Neutrophil (primary cell): ENCODE data around the gene HLA-C.

ENCODE experiments used
- H3K27ac ChIP-seq: fragments of 200-600 bp; sonication (generic); 2 replicates; pipeline ENCODE4 v1.5.1; 2016; ENCODE audit warnings: mild to moderate bottlenecking, moderate library complexity
- H3K27me3 ChIP-seq: fragments of 200-600 bp; sonication (generic); 2 replicates; pipeline ENCODE4 v1.6.0; 2016; ENCODE audit warnings: mild to moderate bottlenecking
- H3K36me3 ChIP-seq: fragments of 200-600 bp; sonication (generic); 2 replicates; pipeline ENCODE4 v1.5.1; 2017
- H3K4me1 ChIP-seq, 2 experiments: fragments of 200-600 bp in 1 of 2; sonication (generic) in 1 of 2; 1 replicate in 1 of 2; 2 replicates in 1 of 2; pipeline versions ENCODE4 v1.5.1 to v1.6.1; 2013 to 2016; ENCODE audit warnings: low read depth in 1 of 2, low read length in 1 of 2, mild to moderate bottlenecking in 1 of 2, moderate library complexity in 1 of 2; ENCODE audit not compliant: control insufficient read depth in 1 of 2, insufficient read depth in 1 of 2
- H3K4me3 ChIP-seq, 2 experiments: fragments of 200-600 bp in 1 of 2; sonication (generic) in 1 of 2; 1 replicate in 1 of 2; 2 replicates in 1 of 2; pipeline ENCODE4 v1.5.1; 2013 to 2016; ENCODE audit warnings: low read depth in 1 of 2, low read length in 1 of 2, mild to moderate bottlenecking in 1 of 2, moderate library complexity in 1 of 2
- H3K9me3 ChIP-seq: fragments of 200-600 bp; sonication (generic); 2 replicates; pipeline ENCODE4 v1.5.1; 2016
- TF ChIP-seq, protein P1 (sequence below): fragments of 200-600 bp; sonication (generic); IDR thresholded peaks from 2 replicates; pipeline ENCODE4 v1.5.1; 2016; ENCODE audit warnings: antibody characterized with exemption

HLA-C gene

DNA sequence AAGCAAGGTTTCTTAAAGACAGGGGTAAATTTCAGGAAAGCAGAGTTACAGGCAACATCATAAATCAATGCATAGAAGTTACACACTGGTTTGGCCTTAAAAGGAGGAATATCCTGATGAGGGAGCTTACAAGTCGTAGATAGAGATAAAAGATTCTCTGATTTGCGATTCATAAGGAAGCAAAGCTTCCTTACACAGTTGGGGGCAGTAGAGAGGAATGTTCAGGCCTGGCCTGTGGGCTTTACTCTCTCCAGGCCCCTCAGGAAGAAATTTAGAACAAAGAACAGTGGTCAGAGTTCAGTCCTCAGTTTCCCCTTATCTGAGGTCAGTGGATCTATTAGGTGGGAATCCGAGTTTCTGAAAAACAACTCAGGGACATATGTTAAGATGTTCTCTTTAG is 19.3 kb downstream of the HLA-C start:
- no peak overlapping the region for H3K27ac ChIP-seq
- TF ChIP-seq, protein P1, sequence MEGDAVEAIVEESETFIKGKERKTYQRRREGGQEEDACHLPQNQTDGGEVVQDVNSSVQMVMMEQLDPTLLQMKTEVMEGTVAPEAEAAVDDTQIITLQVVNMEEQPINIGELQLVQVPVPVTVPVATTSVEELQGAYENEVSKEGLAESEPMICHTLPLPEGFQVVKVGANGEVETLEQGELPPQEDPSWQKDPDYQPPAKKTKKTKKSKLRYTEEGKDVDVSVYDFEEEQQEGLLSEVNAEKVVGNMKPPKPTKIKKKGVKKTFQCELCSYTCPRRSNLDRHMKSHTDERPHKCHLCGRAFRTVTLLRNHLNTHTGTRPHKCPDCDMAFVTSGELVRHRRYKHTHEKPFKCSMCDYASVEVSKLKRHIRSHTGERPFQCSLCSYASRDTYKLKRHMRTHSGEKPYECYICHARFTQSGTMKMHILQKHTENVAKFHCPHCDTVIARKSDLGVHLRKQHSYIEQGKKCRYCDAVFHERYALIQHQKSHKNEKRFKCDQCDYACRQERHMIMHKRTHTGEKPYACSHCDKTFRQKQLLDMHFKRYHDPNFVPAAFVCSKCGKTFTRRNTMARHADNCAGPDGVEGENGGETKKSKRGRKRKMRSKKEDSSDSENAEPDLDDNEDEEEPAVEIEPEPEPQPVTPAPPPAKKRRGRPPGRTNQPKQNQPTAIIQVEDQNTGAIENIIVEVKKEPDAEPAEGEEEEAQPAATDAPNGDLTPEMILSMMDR = no peak
- H3K4me3 ChIP-seq = no peak overlapping the region
- no peaks in the 10 kb centered on the region for H3K9me3 ChIP-seq
- peaks cover 3 to 4% of the 10 kb centered on the region in 2 experiments for H3K4me1 ChIP-seq
- no peaks in the 10 kb centered on the region for H3K36me3 ChIP-seq
- H3K27me3 ChIP-seq = no peaks in the 10 kb centered on the region

DNA sequence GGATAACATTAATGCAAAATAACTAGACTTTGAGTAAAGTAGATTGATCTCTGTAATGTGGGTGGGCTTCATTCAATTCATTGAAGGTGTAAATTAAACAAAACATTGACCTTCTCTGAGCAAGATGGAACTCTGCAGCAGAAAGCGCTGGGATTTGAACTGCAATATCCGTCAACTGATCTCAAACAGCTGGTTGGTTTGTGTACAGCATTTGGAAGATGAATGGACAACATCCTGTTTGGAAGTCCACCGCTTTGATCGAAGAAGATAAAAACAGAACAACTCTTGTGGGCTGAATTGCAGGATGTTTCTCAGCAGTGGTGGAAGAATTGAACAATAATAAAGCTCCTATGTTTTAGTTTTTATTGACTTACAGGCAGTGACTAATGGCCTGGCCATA is 20.6 kb downstream of the HLA-C start:
- no peak overlapping the region for H3K4me3 ChIP-seq
- H3K27ac ChIP-seq = no peak overlapping the region
- no peaks in the 10 kb centered on the region for H3K36me3 ChIP-seq
- TF ChIP-seq, protein P1 = no peak
- H3K9me3 ChIP-seq = no peaks in the 10 kb centered on the region
- peaks cover 8 to 9% of the 10 kb centered on the region in 2 experiments for H3K4me1 ChIP-seq
- H3K27me3 ChIP-seq = no peaks in the 10 kb centered on the region

GRCh38 chr6:31249184-31249583 is 22.7 kb downstream of the HLA-C start:
- Histone ChIP-seq H3K4me1 (peaks cover 8 to 9% of the 10 kb centered on the region in 2 experiments), H3K27me3 (no peaks in the 10 kb centered on the region), H3K9me3 (no peaks in the 10 kb centered on the region), H3K4me3 (no peak overlapping the region), H3K36me3 (no peaks in the 10 kb centered on the region), H3K27ac (no peak overlapping the region)
- TF ChIP-seq, protein P1 = no peak

DNA sequence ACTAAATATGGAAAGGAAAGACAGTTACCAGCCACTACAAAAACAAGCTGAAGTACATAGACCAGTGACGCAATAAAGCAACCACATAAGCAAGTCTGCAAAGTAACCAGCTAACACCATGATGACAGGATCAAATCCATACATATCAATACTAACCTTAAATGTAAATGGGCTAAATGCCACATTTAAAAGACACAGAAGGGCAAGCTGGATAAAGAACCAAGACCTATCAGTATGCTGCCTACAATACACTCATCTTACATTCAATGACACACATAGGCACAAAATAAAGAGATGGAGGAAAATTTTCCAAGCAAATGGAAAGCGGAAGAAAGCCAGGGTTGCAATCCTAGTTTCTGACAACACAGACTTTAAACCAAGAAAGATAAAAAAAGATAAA is 24.1 kb downstream of the HLA-C start:
- Histone ChIP-seq H3K27me3 (no peaks in the 10 kb centered on the region), H3K4me3 (no peak overlapping the region), H3K4me1 (peaks cover 8 to 9% of the 10 kb centered on the region in 2 experiments), H3K36me3 (no peaks in the 10 kb centered on the region), H3K9me3 (no peaks in the 10 kb centered on the region), H3K27ac (peak overlapping the region; percentile 14)
- TF ChIP-seq, protein P1 = no peak

DNA sequence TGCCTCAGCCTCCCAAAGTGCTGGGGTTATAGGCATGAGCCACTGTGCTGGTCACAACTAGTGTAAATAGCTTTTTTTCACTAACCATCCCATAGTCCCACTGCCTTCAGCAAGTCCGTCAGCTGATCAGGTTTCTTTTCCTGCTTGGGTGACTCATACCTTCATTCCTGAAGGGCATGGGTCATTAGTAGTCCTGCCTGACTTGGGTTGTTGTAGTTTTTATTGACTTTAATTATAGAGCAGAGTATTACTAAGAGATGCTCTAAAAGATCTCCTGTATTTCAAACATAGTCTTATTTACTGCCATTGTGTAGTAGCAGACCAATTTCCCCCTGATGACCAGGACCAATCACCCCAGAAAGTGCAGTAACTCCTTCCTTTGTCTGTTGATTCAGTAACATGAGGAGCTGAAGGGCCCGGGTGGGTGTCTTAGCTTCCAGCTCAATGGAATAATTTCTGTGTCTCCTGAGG is 25.8 kb downstream of the HLA-C start:
- H3K27ac ChIP-seq = no peak overlapping the region
- H3K9me3 ChIP-seq = no peaks in the 10 kb centered on the region
- TF ChIP-seq, protein P1 = no peak
- no peak overlapping the region for H3K4me3 ChIP-seq
- H3K27me3 ChIP-seq = no peaks in the 10 kb centered on the region
- H3K36me3 ChIP-seq = no peaks in the 10 kb centered on the region
- peaks cover 8 to 9% of the 10 kb centered on the region in 2 experiments for H3K4me1 ChIP-seq

- H3K9me3 ChIP-seq = no peaks in the 10 kb centered on the region
- no peaks in the 10 kb centered on the region for H3K27me3 ChIP-seq
- no peaks in the 10 kb centered on the region for H3K36me3 ChIP-seq
- TF ChIP-seq, protein P1 = no peak
- no peak overlapping the region for H3K27ac ChIP-seq
- H3K4me3 ChIP-seq = no peak overlapping the region
- peaks cover 8 to 9% of the 10 kb centered on the region in 2 experiments for H3K4me1 ChIP-seq
These were observed 28.4 kb downstream of the HLA-C start for GRCh38 chr6:31243508-31243907.
